CD4-positive, alpha-beta T cell (primary cell): ENCODE measurements around the gene PDE4C. TPM values are rescaled to one million over a fixed set of nuclear protein-coding genes. Genes with fewer than 3 reads are reported as not detected.

ENCODE experiments used
- ATAC-seq: fragments of 200-7000 bp; cut with Tn5 transposase; one replicate; pipeline ENCODE4 v1.10.0; 2022; ENCODE audit warnings: mild to moderate bottlenecking; ENCODE audit not compliant: poor library complexity
- CTCF ChIA-PET: fragments of 350-600 bp; sonication (Branson Sonifier 250); formaldehyde crosslinking; loops from one replicate; lab custom pipeline; 2021; ENCODE audit warnings: antibody characterized with exemption, inconsistent platforms; lab: Charles Lee
- POLR2A ChIA-PET: fragments of 350-600 bp; sonication (Branson Sonifier 250); formaldehyde crosslinking; loops from one replicate; lab custom pipeline; 2021; ENCODE audit warnings: antibody characterized with exemption, inconsistent platforms; lab: Charles Lee
- DNase-seq, 14 experiments: peaks; one replicate each; pipeline ENCODE4 v3.0.0-alpha.2; 2013 to 2020; ENCODE audit warnings: mixed read lengths in 2 of 14
- H3K27ac ChIP-seq, 2 donors: one replicate each; pipeline versions ENCODE4 v1.5.1 to v1.7.0; 2013; ENCODE audit warnings: low read length in 2 of 2, low read depth in 1 of 2, mild to moderate bottlenecking in 1 of 2
- H3K27me3 ChIP-seq, 2 experiments: 1 replicate in 1 of 2; 2 replicates in 1 of 2; pipeline versions ENCODE4 v1.6.1 to v1.7.0; 2013; ENCODE audit warnings: low read length in 2 of 2, control low read depth in 1 of 2, mild to moderate bottlenecking in 1 of 2, moderate library complexity in 1 of 2; ENCODE audit not compliant: insufficient read depth in 2 of 2, control insufficient read depth in 1 of 2
- H3K36me3 ChIP-seq: one replicate; pipeline ENCODE4 v1.6.1; 2013; ENCODE audit warnings: low read length, control low read depth; ENCODE audit not compliant: insufficient read depth
- H3K4me1 ChIP-seq: one replicate; pipeline ENCODE4 v1.6.1; 2013; ENCODE audit warnings: low read length, control low read depth; ENCODE audit not compliant: insufficient read depth
- H3K4me3 ChIP-seq: one replicate; pipeline ENCODE4 v1.5.1; 2013; ENCODE audit warnings: mild to moderate bottlenecking, low read length, moderate library complexity
- H3K9me3 ChIP-seq, 2 experiments: 1 replicate in 1 of 2; 2 replicates in 1 of 2; pipeline versions ENCODE4 v1.6.1 to v1.7.0; 2013; ENCODE audit warnings: low read length in 2 of 2, mild to moderate bottlenecking in 2 of 2, control low read depth in 1 of 2, moderate library complexity in 1 of 2; ENCODE audit not compliant: control insufficient read depth in 1 of 2, insufficient read depth in 1 of 2
- H3K27ac Mint-ChIP-seq: one replicate; pipeline ENCODE4 v1.8.0; 2020; ENCODE audit warnings: mixed read lengths
- H3K27me3 Mint-ChIP-seq: one replicate; pipeline ENCODE4 v1.8.0; 2021; ENCODE audit warnings: mixed read lengths
- H3K36me3 Mint-ChIP-seq: one replicate; pipeline ENCODE4 v1.8.0; 2021; ENCODE audit warnings: low read depth, mixed read lengths
- H3K4me1 Mint-ChIP-seq: one replicate; pipeline ENCODE4 v1.8.0; 2021; ENCODE audit warnings: low read depth, mixed read lengths
- H3K4me3 Mint-ChIP-seq: one replicate; pipeline ENCODE4 v1.8.0; 2020; ENCODE audit warnings: mild to moderate bottlenecking, mixed read lengths
- H3K9me3 Mint-ChIP-seq: one replicate; pipeline ENCODE4 v1.8.0; 2020; ENCODE audit warnings: mixed read lengths
- intact Hi-C, 2 experiments: fragments of 100-400 bp; cut with DNase I in 1 of 2; cut with micrococcal nuclease in 1 of 2; formaldehyde crosslinking; loops; one replicate each; pipeline versions ENCODE4 v1.15.1 to v1.9.0; 2023 to 2025; cut with DNase I, micrococcal nuclease
- total RNA-seq, 174 experiments: library from RNA in 2 of 174; stranded (reverse) in 2 of 174; gene quantifications; one replicate each; pipeline ENCODE4 v1.2.3 and lab custom pipeline; 2021 to 2026
- TF ChIP-seq, protein P1 (sequence below): fragments of 200-600 bp; IDR thresholded peaks from one replicate; pipeline ENCODE4 v1.8.0; 2022; ENCODE audit warnings: antibody characterized with exemption, mild to moderate bottlenecking

The PDE4C gene
- total RNA-seq, 2 experiments from 2014 or later = not detected

DNA sequence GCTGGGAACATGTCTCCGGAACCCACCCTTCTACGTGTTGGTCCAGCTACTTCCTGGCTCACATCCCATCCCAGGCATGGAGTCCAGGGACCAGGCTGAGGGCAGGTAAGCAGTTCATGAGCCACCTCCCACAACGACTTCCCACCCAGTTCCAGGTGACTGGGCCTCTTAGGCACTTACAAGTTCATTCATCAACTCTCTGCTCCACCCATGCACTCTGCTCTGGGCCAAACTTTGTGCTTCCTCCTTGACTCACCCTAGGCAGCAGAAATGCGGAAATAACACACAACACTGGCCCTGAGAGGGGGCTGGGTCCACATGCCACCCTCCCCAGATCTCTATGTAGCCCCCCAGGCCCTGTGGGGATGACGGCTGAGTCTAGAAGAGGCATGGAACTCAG is 27.5 kb upstream of the PDE4C start:
- DNase-seq = peak in 2 of 14 experiments; percentile 32 to 47
- peaks cover 0 to 7% of the 10 kb centered on the region in 2 experiments for H3K9me3 ChIP-seq
- Mint-ChIP-seq H3K9me3 (no peaks in the 10 kb centered on the region), H3K4me3 (no peak overlapping the region), H3K4me1 (no peaks in the 10 kb centered on the region), H3K36me3 (no peaks in the 10 kb centered on the region), H3K27ac (no peak overlapping the region), H3K27me3 (peaks cover 31% of the 10 kb centered on the region)
- peaks cover 8% of the 10 kb centered on the region for H3K4me1 ChIP-seq
- no peaks in the 10 kb centered on the region for H3K36me3 ChIP-seq
- intact Hi-C loops = loop anchor here (2.0 to 5.0 kb wide), 5 partner anchors 49 to 316 kb away; partner anchors contain the start of gene RAB3A (in 1 of the 2)
- H3K4me3 ChIP-seq = no peak overlapping the region
- H3K27me3 ChIP-seq = peaks cover 8 to 12% of the 10 kb centered on the region in 2 experiments
- TF ChIP-seq, protein P1, sequence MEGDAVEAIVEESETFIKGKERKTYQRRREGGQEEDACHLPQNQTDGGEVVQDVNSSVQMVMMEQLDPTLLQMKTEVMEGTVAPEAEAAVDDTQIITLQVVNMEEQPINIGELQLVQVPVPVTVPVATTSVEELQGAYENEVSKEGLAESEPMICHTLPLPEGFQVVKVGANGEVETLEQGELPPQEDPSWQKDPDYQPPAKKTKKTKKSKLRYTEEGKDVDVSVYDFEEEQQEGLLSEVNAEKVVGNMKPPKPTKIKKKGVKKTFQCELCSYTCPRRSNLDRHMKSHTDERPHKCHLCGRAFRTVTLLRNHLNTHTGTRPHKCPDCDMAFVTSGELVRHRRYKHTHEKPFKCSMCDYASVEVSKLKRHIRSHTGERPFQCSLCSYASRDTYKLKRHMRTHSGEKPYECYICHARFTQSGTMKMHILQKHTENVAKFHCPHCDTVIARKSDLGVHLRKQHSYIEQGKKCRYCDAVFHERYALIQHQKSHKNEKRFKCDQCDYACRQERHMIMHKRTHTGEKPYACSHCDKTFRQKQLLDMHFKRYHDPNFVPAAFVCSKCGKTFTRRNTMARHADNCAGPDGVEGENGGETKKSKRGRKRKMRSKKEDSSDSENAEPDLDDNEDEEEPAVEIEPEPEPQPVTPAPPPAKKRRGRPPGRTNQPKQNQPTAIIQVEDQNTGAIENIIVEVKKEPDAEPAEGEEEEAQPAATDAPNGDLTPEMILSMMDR = no peak
- H3K27ac ChIP-seq = no peak overlapping the region
- ATAC-seq = no peak
- POLR2A ChIA-PET = interaction anchor here (2.9 kb wide), 1 partner anchor 61 kb away, joined by 11 read pairs; the partner anchor contains the start of gene MPV17L2
- CTCF ChIA-PET = interaction anchor here (5.8 kb wide), 1 partner anchor 62 kb away, joined by 51 read pairs; the partner anchor contains the start of gene MPV17L2

DNA sequence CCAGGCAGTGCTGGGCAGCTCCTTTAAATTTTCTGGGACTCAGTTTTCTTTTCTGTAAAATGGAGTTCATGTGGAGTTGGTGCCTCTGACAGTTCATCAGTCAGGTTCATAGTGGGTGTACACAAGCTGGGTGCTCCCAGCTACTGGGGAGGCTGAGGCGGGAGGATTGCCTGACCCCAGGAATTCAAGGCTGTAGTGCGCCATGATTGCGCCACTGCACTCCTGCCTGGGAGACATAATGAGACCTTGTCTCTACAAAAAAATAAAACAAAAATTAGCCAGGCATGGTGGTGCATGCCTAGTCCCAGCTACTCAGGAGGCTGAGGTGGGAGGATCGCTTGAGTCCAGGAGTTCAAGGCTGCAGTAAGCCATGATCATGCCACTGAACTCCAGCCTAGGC is 26.9 kb upstream of the PDE4C start:
- Histone ChIP-seq H3K4me1 (peaks cover 8% of the 10 kb centered on the region), H3K4me3 (no peak overlapping the region), H3K9me3 (peaks cover 0 to 7% of the 10 kb centered on the region in 2 experiments), H3K27ac (no peak overlapping the region), H3K36me3 (no peaks in the 10 kb centered on the region), H3K27me3 (peaks cover 8 to 12% of the 10 kb centered on the region in 2 experiments)
- intact Hi-C loops = loop anchor here (2.0 to 5.0 kb wide), 5 partner anchors 48 to 316 kb away; partner anchors contain the start of gene RAB3A (in 1 of the 2)
- Mint-ChIP-seq H3K27ac (no peak overlapping the region), H3K36me3 (no peaks in the 10 kb centered on the region), H3K4me1 (no peaks in the 10 kb centered on the region), H3K4me3 (no peak overlapping the region), H3K9me3 (no peaks in the 10 kb centered on the region), H3K27me3 (peaks cover 31% of the 10 kb centered on the region)
- ChIA-PET POLR2A (interaction anchor here (1.6 to 2.9 kb wide), 2 partner anchors 27 to 61 kb away, joined by 7 to 11 read pairs; partner anchors contain the start of gene MPV17L2), CTCF (interaction anchor here (1.9 to 5.8 kb wide), 3 partner anchors 26 to 62 kb away, joined by 8 to 51 read pairs (median 19); partner anchors contain the start of gene MPV17L2)
- TF ChIP-seq, protein P1 = no peak
- no peak for ATAC-seq
- no peak for DNase-seq

DNA sequence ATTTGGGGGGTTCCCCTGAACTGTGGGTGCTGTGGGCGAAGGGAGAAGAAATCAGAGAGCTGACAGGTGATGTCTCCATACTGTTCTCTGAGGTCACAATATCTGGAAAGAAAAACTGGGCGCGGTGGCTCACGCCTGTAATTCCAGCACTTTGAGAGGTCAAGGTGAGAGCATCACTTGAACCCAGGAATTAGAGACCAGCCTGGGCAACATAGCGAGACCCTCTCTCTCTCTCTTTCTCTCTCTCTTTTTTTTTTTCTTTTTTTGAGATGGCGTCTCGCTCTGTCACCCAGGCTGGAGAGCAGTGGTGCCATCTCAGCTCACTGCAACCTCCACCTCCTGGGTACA is 26.1 kb upstream of the PDE4C start:
- H3K27ac Mint-ChIP-seq = no peak overlapping the region
- intact Hi-C loops = loop anchor here (1.0 to 5.0 kb wide), 6 partner anchors 48 to 315 kb away; partner anchors contain the start of gene RAB3A (in 1 of the 2)
- peaks cover 8% of the 10 kb centered on the region for H3K4me1 ChIP-seq
- H3K27me3 Mint-ChIP-seq = peaks cover 31% of the 10 kb centered on the region
- ChIA-PET POLR2A (interaction anchor here (1.0 to 1.6 kb wide), 2 partner anchors 27 to 60 kb away, joined by 3 to 7 read pairs; partner anchors contain the start of gene MPV17L2), CTCF (interaction anchor here (0.9 to 5.8 kb wide), 12 partner anchors 11 to 100 kb away, joined by 3 to 51 read pairs (median 6); partner anchors contain the start of genes MPV17L2, PIK3R2 and RAB3A)
- H3K36me3 Mint-ChIP-seq = no peaks in the 10 kb centered on the region
- H3K9me3 Mint-ChIP-seq = no peaks in the 10 kb centered on the region
- H3K4me3 ChIP-seq = no peak overlapping the region
- H3K27ac ChIP-seq = no peak overlapping the region
- no peak for DNase-seq
- H3K4me1 Mint-ChIP-seq = no peaks in the 10 kb centered on the region
- peaks cover 0 to 7% of the 10 kb centered on the region in 2 experiments for H3K9me3 ChIP-seq
- TF ChIP-seq, protein P1 = no peak
- H3K27me3 ChIP-seq = peaks cover 8 to 12% of the 10 kb centered on the region in 2 experiments
- ATAC-seq = no peak
- H3K36me3 ChIP-seq = no peaks in the 10 kb centered on the region
- no peak overlapping the region for H3K4me3 Mint-ChIP-seq
